GM12892 (cell line): ENCODE results near the gene MARK3.
"Not testable (repeated sequence)": the region's sequence is repeated elsewhere in the genome, so short reads cannot be mapped to it uniquely, and the experiment has no call there.

Source experiments
- POLR2A ChIP-seq: IDR thresholded peaks from 2 replicates; pipeline ENCODE4 v1.6.1; 2011; ENCODE audit warnings: low read depth, low read length, control low read depth
- POLR2AphosphoS5 ChIP-seq: IDR thresholded peaks from 2 replicates; pipeline ENCODE4 v1.6.1; 2011; ENCODE audit warnings: low read depth, low read length, control low read depth
- TAF1 ChIP-seq: IDR thresholded peaks from 2 replicates; pipeline ENCODE4 v1.6.1; 2011; ENCODE audit warnings: low read depth, mild to moderate bottlenecking, control low read depth, low read length, borderline replicate concordance

- TF ChIP-seq POLR2A, POLR2AphosphoS5, TAF1: not testable (repeated sequence)
These were observed 127.0 kb downstream of the MARK3 start for GRCh38 chr14:103512180-103512579.
